Esophagus squamous epithelium (tissue), 4 donors: Measurements from ENCODE around the gene SLC44A3.

Experiments
- POLR2A ChIP-seq, 4 donors: fragments of 450-650 bp; IDR thresholded peaks; one replicate each; pipeline ENCODE4 v1.6.1; 2017; ENCODE audit warnings: antibody characterized with exemption in 4 of 4, mild to moderate bottlenecking in 4 of 4, moderate library complexity in 3 of 4
- TF ChIP-seq, protein P1 (sequence below), 6 experiments: fragments of 450-650 bp in 4 of 6; fragments of 200-600 bp in 2 of 6; sonication (generic) in 2 of 6; IDR thresholded peaks; one replicate each; pipeline ENCODE4 v1.5.1; 2016 to 2019; ENCODE audit warnings: antibody characterized with exemption in 6 of 6, mild to moderate bottlenecking in 4 of 6, moderate library complexity in 4 of 6

DNA sequence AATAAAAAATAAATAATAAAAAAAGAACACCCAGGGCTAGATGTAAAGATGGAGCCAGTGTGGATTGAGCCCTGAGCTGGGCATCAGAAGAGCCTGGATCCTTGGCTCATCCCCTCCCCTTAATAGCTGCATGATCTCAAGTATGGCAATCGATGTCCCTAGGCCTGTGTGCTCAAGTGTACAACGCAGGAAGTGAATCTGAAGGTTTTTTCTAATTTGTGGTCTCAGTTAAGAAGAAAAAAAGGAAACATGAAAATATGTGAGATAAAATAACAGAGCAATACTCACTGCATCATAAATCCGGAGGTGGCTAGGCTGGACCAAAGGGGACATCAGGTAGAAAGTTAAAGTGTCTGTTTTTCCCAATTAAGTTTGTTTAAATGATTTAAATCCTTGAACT is 47.3 kb upstream of the SLC44A3 start:
- TF ChIP-seq, protein P1, sequence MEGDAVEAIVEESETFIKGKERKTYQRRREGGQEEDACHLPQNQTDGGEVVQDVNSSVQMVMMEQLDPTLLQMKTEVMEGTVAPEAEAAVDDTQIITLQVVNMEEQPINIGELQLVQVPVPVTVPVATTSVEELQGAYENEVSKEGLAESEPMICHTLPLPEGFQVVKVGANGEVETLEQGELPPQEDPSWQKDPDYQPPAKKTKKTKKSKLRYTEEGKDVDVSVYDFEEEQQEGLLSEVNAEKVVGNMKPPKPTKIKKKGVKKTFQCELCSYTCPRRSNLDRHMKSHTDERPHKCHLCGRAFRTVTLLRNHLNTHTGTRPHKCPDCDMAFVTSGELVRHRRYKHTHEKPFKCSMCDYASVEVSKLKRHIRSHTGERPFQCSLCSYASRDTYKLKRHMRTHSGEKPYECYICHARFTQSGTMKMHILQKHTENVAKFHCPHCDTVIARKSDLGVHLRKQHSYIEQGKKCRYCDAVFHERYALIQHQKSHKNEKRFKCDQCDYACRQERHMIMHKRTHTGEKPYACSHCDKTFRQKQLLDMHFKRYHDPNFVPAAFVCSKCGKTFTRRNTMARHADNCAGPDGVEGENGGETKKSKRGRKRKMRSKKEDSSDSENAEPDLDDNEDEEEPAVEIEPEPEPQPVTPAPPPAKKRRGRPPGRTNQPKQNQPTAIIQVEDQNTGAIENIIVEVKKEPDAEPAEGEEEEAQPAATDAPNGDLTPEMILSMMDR (IDR thresholded peaks at IDR 0.05) = no peak
- TF ChIP-seq POLR2A (IDR thresholded peaks at IDR 0.05) = no peak
